K562 (cell line): ENCODE results near the gene ZFP2. TPM values are rescaled to one million over a fixed set of nuclear protein-coding genes. Genes with fewer than 3 reads are reported as not detected.

Experiments used
- CBX3 ChIP-seq, 2 experiments: IDR thresholded peaks; 1 replicate in 1 of 2; 2 replicates in 1 of 2; pipeline ENCODE4 v1.6.1; 2012; ENCODE audit warnings: inconsistent platforms in 2 of 2, low read length in 2 of 2, borderline replicate concordance in 1 of 2, control low read depth in 1 of 2
- CREB3L1 ChIP-seq: fragments of 450-650 bp; IDR thresholded peaks from 2 replicates; pipeline ENCODE4 v1.6.1; 2014; ENCODE audit warnings: low read depth, mild to moderate bottlenecking, moderate library complexity, borderline replicate concordance
- KAT2B ChIP-seq: IDR thresholded peaks from one replicate; pipeline ENCODE4 v1.6.1; 2012; ENCODE audit warnings: low read depth, mild to moderate bottlenecking, control low read depth, inconsistent platforms, low read length, moderate library complexity
- MLX ChIP-seq, 2 experiments: fragments of 450-650 bp in 1 of 2; sonication (generic) in 1 of 2; formaldehyde crosslinking; conservative IDR thresholded peaks; 2 replicates each; pipeline versions ENCODE4 v1.4.0 to v1.8.1; 2020 to 2022; ENCODE audit warnings: mild to moderate bottlenecking in 1 of 2, missing genetic modification reagents in 1 of 2
- STAT6 ChIP-seq: sonication (generic); formaldehyde crosslinking; IDR thresholded peaks from 2 replicates; pipeline ENCODE4 v1.8.1; 2023; ENCODE audit warnings: mild to moderate bottlenecking, missing genetic modification reagents
- TARDBP ChIP-seq: fragments of 450-650 bp; IDR thresholded peaks from 2 replicates; pipeline ENCODE4 v1.6.1; 2016
- XRCC4 ChIP-seq: IDR thresholded peaks from one replicate; pipeline ENCODE4 v1.6.1; 2011; ENCODE audit not compliant: insufficient read depth, insufficient read length; ENCODE audit errors: extremely low read depth
- ZBTB17 ChIP-seq: fragments of 450-650 bp; formaldehyde crosslinking; IDR thresholded peaks from 2 replicates; pipeline ENCODE4 v1.4.0; 2020; ENCODE audit warnings: mild to moderate bottlenecking
- ZBTB40 ChIP-seq, 2 experiments: fragments of 450-650 bp in 1 of 2; sonication (generic) in 1 of 2; formaldehyde crosslinking in 1 of 2; IDR thresholded peaks; 2 replicates each; pipeline versions ENCODE4 v1.7.1 to v1.9.0; 2016 to 2022; ENCODE audit warnings: inconsistent platforms in 1 of 2, mild to moderate bottlenecking in 1 of 2, missing genetic modification reagents in 1 of 2
- ZNF77 ChIP-seq: fragments of 250-450 bp; sonication (Bioruptor Pico); IDR thresholded peaks from 2 replicates; pipeline ENCODE4 v1.5.0; 2020
- polyA plus RNA-seq, 8 experiments: library from polyadenylated mRNA; depleted of rRNA in 4 of 8; stranded (reverse) in 5 of 8; unstranded in 3 of 8; fragments of >200 nt; fragmentation: Nextera tagmentation in 2 of 8; fragmentation: Illumina TruSeq in 1 of 8; extraction: Ambion mirVana in 2 of 8; extraction: Trizol in 1 of 8; gene quantifications; 2 replicates each; pipeline versions ENCODE4 v1.2.1 to v1.2.3, GENCODE V29; 2011 to 2014; ENCODE audit warnings: inconsistent platforms in 1 of 8, missing spikeins in 1 of 8
- total RNA-seq, 7 experiments: library from RNA; depleted of rRNA in 6 of 7; stranded (reverse); fragments of >200 nt in 6 of 7; fragmentation: Illumina TruSeq in 2 of 7; extraction: Trizol in 2 of 7; gene quantifications; 2 replicates each; pipeline versions ENCODE4 v1.2.1 to v1.2.3, GENCODE V29; 2011 to 2021; ENCODE audit warnings: low replicate concordance in 1 of 7

The ZFP2 gene
- total and polyA plus RNA-seq, 9 of the 15 experiments (the other 6 are each of a cell fraction or from before 2014, with no cell fraction given) = 0.07 to 0.13 TPM; not detected in 7

- 0 out of 2 replicates have a peak, but pooled peaks have one; percentile 33 for TF ChIP-seq ZBTB40 (IDR thresholded peaks at IDR 0.05)
- no peak for TF ChIP-seq ZBTB40 (CRISPR knock-in tag; IDR thresholded peaks at IDR 0.05)
- TF ChIP-seq STAT6 (CRISPR knock-in tag) = no peak
- TF ChIP-seq ZNF77 (CRISPR knock-in tag) = no peak
- peak; percentile 86 for TF ChIP-seq CREB3L1
- no peak for TF ChIP-seq MLX (CRISPR knock-in tag; conservative IDR thresholded peaks at IDR 0.05)
- no peak for TF ChIP-seq CBX3 (IDR thresholded peaks at IDR 0.05; ENCODE audit: borderline replicate concordance in 1 of 2, low read length in 2 of 2)
- no peak; the same call in 1 of the 2 replicates for TF ChIP-seq TARDBP
- no peak for TF ChIP-seq XRCC4
- no peak for TF ChIP-seq KAT2B
- TF ChIP-seq ZBTB17 = peak; percentile 42; the same call in 1 of the 2 replicates
Observed at GRCh38 chr5:178859625-178860521, 35.8 kb upstream of the ZFP2 start, which contains the start of gene ZNF354B (continued).
